HepG2 (cell line): Measurements from ENCODE around the gene MAPK8IP1. TPM values are rescaled to one million over a fixed set of nuclear protein-coding genes. Genes with fewer than 3 reads are reported as not detected.
A peak's percentile ranks its signal among the peaks of the same experiment; 100 is the strongest.

Experiments
- ARHGAP35 ChIP-seq: sonication (generic); formaldehyde crosslinking; IDR thresholded peaks from 2 replicates; pipeline ENCODE4 v1.9.0; 2022; ENCODE audit warnings: mild to moderate bottlenecking, inconsistent platforms, moderate library complexity, missing genetic modification reagents, borderline replicate concordance
- CCAR2 ChIP-seq: fragments of 200-400 bp; formaldehyde crosslinking; optimal IDR thresholded peaks from 2 replicates; pipeline ENCODE3; 2018; ENCODE audit warnings: low read depth, mild to moderate bottlenecking, low read length, moderate library complexity
- CHCHD3 ChIP-seq: sonication (generic); formaldehyde crosslinking; IDR thresholded peaks from 2 replicates; pipeline ENCODE4 v1.8.0; 2022; ENCODE audit warnings: mild to moderate bottlenecking, missing genetic modification reagents, moderate library complexity
- ESRRA ChIP-seq: sonication (generic); formaldehyde crosslinking; IDR thresholded peaks from 2 replicates; pipeline ENCODE4 v1.5.1; 2020; ENCODE audit warnings: mild to moderate bottlenecking, low read depth, missing genetic modification reagents
- FOXK1 ChIP-seq: sonication (generic); formaldehyde crosslinking; IDR thresholded peaks from 2 replicates; pipeline ENCODE4 v1.4.0; 2020; ENCODE audit warnings: low read depth, missing genetic modification reagents, borderline replicate concordance
- IKZF4 ChIP-seq: sonication (generic); formaldehyde crosslinking; IDR thresholded peaks from 2 replicates; pipeline ENCODE4 v1.5.1; 2020; ENCODE audit warnings: borderline replicate concordance, mild to moderate bottlenecking, low read depth, missing genetic modification reagents; ENCODE audit errors: not compliant biosample characterization
- ISL2 ChIP-seq: sonication (generic); formaldehyde crosslinking; IDR thresholded peaks from 2 replicates; pipeline ENCODE4 v1.5.0; 2020; ENCODE audit warnings: missing genetic modification reagents
- ISX ChIP-seq: sonication (generic); formaldehyde crosslinking; conservative IDR thresholded peaks from 2 replicates; pipeline ENCODE4 v1.5.0; 2020; ENCODE audit warnings: missing genetic modification reagents
- KDM3A ChIP-seq: IDR thresholded peaks from 2 replicates; pipeline ENCODE4 v1.6.1; 2018; ENCODE audit warnings: low read depth, missing compliant biosample characterization
- MYNN ChIP-seq: sonication (generic); formaldehyde crosslinking; IDR thresholded peaks from 2 replicates; pipeline ENCODE4 v1.4.0; 2020; ENCODE audit warnings: mild to moderate bottlenecking, low read depth, missing genetic modification reagents
- RBM39 ChIP-seq: fragments of 200-400 bp; formaldehyde crosslinking; IDR thresholded peaks from one replicate; pipeline ENCODE4 v1.6.1; 2018; ENCODE audit warnings: antibody characterized with exemption, mild to moderate bottlenecking, low read depth, low read length; ENCODE audit not compliant: poor library complexity, severe bottlenecking
- SALL1 ChIP-seq: sonication (generic); formaldehyde crosslinking; IDR thresholded peaks from 2 replicates; pipeline ENCODE4 v1.8.0; 2022; ENCODE audit warnings: mild to moderate bottlenecking, missing genetic modification reagents
- SIN3B ChIP-seq: fragments of 150-350 bp; IDR thresholded peaks from 2 replicates; pipeline ENCODE4 v1.6.1; 2014; ENCODE audit warnings: low read length
- SP1 ChIP-seq, 2 experiments: fragments of 450-650 bp in 1 of 2; sonication (generic) in 1 of 2; formaldehyde crosslinking in 1 of 2; IDR thresholded peaks; 2 replicates each; pipeline versions ENCODE4 v1.4.0 to v1.6.1; 2016 to 2020; ENCODE audit warnings: missing genetic modification reagents in 1 of 2
- TEAD2 ChIP-seq: sonication (generic); formaldehyde crosslinking; IDR thresholded peaks from 2 replicates; pipeline ENCODE4 v1.9.0; 2021; ENCODE audit warnings: missing genetic modification reagents
- ZBTB14 ChIP-seq: sonication (generic); formaldehyde crosslinking; IDR thresholded peaks from 2 replicates; pipeline ENCODE4 v1.4.0; 2020; ENCODE audit warnings: missing genetic modification reagents
- ZC3H13 ChIP-seq: sonication (generic); formaldehyde crosslinking; IDR thresholded peaks from 2 replicates; pipeline ENCODE4 v1.8.1; 2023; ENCODE audit warnings: mild to moderate bottlenecking, missing genetic modification reagents, moderate library complexity
- ZFP1 ChIP-seq: IDR thresholded peaks from 2 replicates; pipeline ENCODE4 v1.6.1; 2016
- ZNF180 ChIP-seq: sonication (generic); formaldehyde crosslinking; IDR thresholded peaks from 2 replicates; pipeline ENCODE4 v1.4.0; 2020; ENCODE audit warnings: low read depth, missing genetic modification reagents, borderline replicate concordance
- ZNF431 ChIP-seq: sonication (generic); formaldehyde crosslinking; IDR thresholded peaks from 2 replicates; pipeline ENCODE4 v1.9.0; 2022; ENCODE audit warnings: missing genetic modification reagents, low read depth, mild to moderate bottlenecking, borderline replicate concordance
- ZNF510 ChIP-seq: sonication (generic); formaldehyde crosslinking; IDR thresholded peaks from 2 replicates; pipeline ENCODE4 v1.4.0; 2020; ENCODE audit warnings: low read depth, mild to moderate bottlenecking, missing genetic modification reagents
- ZNF614 ChIP-seq: IDR thresholded peaks from 2 replicates; pipeline ENCODE4 v1.6.1; 2018; ENCODE audit warnings: missing biosample characterization, missing genetic modification reagents, inconsistent platforms, borderline replicate concordance
- ZNF644 ChIP-seq: IDR thresholded peaks from 2 replicates; pipeline ENCODE4 v1.6.1; 2016; ENCODE audit warnings: low read depth
- ZNF768 ChIP-seq: sonication (generic); formaldehyde crosslinking; IDR thresholded peaks from 2 replicates; pipeline ENCODE4 v1.4.0; 2020; ENCODE audit warnings: missing genetic modification reagents
- ZNF883 ChIP-seq: sonication (generic); formaldehyde crosslinking; IDR thresholded peaks from 2 replicates; pipeline ENCODE4 v1.5.1; 2020; ENCODE audit warnings: mild to moderate bottlenecking, missing genetic modification reagents; ENCODE audit errors: not compliant biosample characterization
- polyA plus RNA-seq, 8 experiments: library from polyadenylated mRNA; depleted of rRNA in 3 of 8; stranded (reverse) in 7 of 8; unstranded in 1 of 8; fragments of >200 nt; fragmentation: Illumina TruSeq in 4 of 8; extraction: Trizol in 4 of 8; gene quantifications; 2 replicates each; pipeline versions ENCODE4 v1.2.1 to v1.2.3, GENCODE V29; 2011 to 2016; ENCODE audit warnings: low read depth in 4 of 8, missing spikeins in 1 of 8, mixed read lengths in 1 of 8; ENCODE audit not compliant: insufficient read depth in 1 of 8
- total RNA-seq, 5 experiments: library from RNA; depleted of rRNA; stranded (reverse); fragments of >200 nt; fragmentation: Illumina TruSeq; extraction: Trizol; gene quantifications; 2 replicates each; pipeline ENCODE4 v1.2.3, GENCODE V29; 2016; ENCODE audit warnings: low read depth in 1 of 5
- TF ChIP-seq, protein P1 (sequence below): sonication (generic); formaldehyde crosslinking; IDR thresholded peaks from 2 replicates; pipeline ENCODE4 v1.8.0; 2022; ENCODE audit warnings: missing genetic modification reagents, mild to moderate bottlenecking, inconsistent platforms, borderline replicate concordance
- TF ChIP-seq, protein P2 (sequence below): sonication (generic); formaldehyde crosslinking; IDR thresholded peaks from 2 replicates; pipeline ENCODE4 v1.5.0; 2020; ENCODE audit warnings: missing genetic modification reagents

Gene MAPK8IP1
- total and polyA plus RNA-seq, 2 of the 13 experiments (the other 11 are each of a cell fraction or from before 2014, with no cell fraction given), result 2.2 to 4.2 TPM

- TF ChIP-seq ARHGAP35 (CRISPR knock-in tag) (no peak), ZBTB14 (CRISPR knock-in tag) (no peak), ZNF510 (CRISPR knock-in tag) (no peak), CHCHD3 (CRISPR knock-in tag) (peak; percentile 54; the same call in 1 of the 2 replicates), ESRRA (CRISPR knock-in tag) (no peak), ZNF614 (CRISPR knock-in tag) (peak; percentile 27; the same call in 1 of the 2 replicates), ZNF431 (CRISPR knock-in tag) (no peak), SP1 (IDR thresholded peaks at IDR 0.05) (no peak), SP1 (CRISPR knock-in tag; IDR thresholded peaks at IDR 0.05) (peak; percentile 59), ZC3H13 (CRISPR knock-in tag) (no peak), TEAD2 (CRISPR knock-in tag) (no peak), ZNF768 (no peak), ZFP1 (CRISPR knock-in tag) (no peak), FOXK1 (CRISPR knock-in tag) (no peak), ZNF883 (no peak), ZNF644 (no peak), SIN3B (no peak), MYNN (CRISPR knock-in tag) (peak; percentile 82; the same call in 1 of the 2 replicates), SALL1 (CRISPR knock-in tag) (no peak), ISX (no peak), RBM39 (no peak), ISL2 (CRISPR knock-in tag) (no peak), KDM3A (CRISPR knock-in tag) (no peak), IKZF4 (CRISPR knock-in tag) (no peak), CCAR2 (no peak), ZNF180 (CRISPR knock-in tag) (no peak)
- TF ChIP-seq, protein P1, sequence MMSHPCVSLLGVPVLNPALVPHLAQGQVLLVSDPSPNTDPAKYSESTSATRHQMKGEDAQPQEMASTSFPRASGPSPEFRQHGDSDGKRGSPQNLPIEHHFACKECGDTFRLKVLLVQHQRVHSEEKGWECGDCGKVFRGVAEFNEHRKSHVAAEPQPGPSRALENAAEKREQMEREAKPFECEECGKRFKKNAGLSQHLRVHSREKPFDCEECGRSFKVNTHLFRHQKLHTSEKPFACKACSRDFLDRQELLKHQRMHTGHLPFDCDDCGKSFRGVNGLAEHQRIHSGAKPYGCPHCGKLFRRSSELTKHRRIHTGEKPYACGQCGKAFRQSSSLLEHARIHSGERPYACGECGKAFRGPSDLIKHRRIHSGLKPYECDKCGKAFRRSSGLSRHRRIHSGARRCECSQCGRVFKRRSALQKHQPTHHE (CRISPR knock-in tag), result peak; percentile 57; the same call in 1 of the 2 replicates
- TF ChIP-seq, protein P2, sequence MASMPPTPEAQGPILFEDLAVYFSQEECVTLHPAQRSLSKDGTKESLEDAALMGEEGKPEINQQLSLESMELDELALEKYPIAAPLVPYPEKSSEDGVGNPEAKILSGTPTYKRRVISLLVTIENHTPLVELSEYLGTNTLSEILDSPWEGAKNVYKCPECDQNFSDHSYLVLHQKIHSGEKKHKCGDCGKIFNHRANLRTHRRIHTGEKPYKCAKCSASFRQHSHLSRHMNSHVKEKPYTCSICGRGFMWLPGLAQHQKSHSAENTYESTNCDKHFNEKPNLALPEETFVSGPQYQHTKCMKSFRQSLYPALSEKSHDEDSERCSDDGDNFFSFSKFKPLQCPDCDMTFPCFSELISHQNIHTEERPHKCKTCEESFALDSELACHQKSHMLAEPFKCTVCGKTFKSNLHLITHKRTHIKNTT (CRISPR knock-in tag), result no peak
These were observed 33.0 kb downstream of the MAPK8IP1 start (continued) for GRCh38 chr11:45918331-45918941.
